Fibroblast of mammary gland (primary cell): Measurements from ENCODE around the gene B4GALNT4.

ENCODE experiments used
- DNase-seq: peaks from one replicate; pipeline ENCODE4 v3.0.0-alpha.2; 2010; ENCODE audit warnings: low read depth
- H3K4me3 ChIP-seq: 2 replicates; pipeline ENCODE4 v1.5.1; 2011; ENCODE audit warnings: low read depth, mild to moderate bottlenecking, low read length, moderate library complexity; ENCODE audit not compliant: control insufficient read depth
- TF ChIP-seq, protein P1 (sequence below): conservative IDR thresholded peaks from 2 replicates; pipeline ENCODE4 v1.5.1; 2011; ENCODE audit warnings: low read depth, low read length, inconsistent platforms; ENCODE audit not compliant: control insufficient read depth, insufficient read depth

Gene B4GALNT4

DNA sequence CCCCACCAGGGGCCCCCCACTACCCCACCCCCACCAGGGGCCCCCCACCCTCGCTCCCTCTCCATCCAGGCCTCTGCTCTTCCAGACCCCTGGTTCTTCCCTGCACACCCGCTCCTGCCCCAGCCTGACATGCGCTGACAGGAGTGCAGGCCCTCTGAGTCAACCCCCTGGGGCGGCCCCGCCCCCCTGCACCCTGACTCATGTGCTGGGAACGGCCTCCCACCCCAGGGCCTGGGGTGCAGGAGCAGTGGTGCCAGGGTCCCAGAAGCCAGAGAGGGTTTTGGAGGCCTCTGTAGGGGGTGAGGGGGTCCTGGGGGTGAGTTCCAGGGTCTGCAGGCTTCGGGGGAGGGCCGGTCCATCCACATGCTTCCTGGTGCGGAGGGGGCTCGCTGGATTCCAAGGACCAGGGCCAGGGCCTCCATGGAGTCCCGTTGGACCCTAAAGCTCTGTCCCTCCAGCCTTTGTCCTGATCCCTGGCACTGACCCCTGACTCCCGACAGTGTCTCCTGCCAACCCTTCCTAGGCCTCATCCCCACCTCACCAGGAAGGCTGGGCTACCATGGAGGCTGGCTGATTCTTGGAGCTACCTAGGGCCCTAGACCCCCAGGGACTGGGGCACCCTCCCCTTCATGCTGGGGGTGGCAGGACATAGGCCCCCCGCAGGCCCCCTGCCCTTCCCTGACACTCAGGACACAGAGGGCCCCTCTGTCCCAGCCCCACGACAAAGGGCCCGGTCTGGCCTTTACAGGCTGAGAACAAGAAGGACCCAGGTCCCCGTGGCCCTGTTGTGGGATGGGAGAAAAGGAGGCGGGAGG, 24.1 kb downstream of the B4GALNT4 start:
- DNase-seq: peak; percentile 77
- TF ChIP-seq, protein P1, sequence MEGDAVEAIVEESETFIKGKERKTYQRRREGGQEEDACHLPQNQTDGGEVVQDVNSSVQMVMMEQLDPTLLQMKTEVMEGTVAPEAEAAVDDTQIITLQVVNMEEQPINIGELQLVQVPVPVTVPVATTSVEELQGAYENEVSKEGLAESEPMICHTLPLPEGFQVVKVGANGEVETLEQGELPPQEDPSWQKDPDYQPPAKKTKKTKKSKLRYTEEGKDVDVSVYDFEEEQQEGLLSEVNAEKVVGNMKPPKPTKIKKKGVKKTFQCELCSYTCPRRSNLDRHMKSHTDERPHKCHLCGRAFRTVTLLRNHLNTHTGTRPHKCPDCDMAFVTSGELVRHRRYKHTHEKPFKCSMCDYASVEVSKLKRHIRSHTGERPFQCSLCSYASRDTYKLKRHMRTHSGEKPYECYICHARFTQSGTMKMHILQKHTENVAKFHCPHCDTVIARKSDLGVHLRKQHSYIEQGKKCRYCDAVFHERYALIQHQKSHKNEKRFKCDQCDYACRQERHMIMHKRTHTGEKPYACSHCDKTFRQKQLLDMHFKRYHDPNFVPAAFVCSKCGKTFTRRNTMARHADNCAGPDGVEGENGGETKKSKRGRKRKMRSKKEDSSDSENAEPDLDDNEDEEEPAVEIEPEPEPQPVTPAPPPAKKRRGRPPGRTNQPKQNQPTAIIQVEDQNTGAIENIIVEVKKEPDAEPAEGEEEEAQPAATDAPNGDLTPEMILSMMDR: no peak
- no peak overlapping the region for H3K4me3 ChIP-seq

DNA sequence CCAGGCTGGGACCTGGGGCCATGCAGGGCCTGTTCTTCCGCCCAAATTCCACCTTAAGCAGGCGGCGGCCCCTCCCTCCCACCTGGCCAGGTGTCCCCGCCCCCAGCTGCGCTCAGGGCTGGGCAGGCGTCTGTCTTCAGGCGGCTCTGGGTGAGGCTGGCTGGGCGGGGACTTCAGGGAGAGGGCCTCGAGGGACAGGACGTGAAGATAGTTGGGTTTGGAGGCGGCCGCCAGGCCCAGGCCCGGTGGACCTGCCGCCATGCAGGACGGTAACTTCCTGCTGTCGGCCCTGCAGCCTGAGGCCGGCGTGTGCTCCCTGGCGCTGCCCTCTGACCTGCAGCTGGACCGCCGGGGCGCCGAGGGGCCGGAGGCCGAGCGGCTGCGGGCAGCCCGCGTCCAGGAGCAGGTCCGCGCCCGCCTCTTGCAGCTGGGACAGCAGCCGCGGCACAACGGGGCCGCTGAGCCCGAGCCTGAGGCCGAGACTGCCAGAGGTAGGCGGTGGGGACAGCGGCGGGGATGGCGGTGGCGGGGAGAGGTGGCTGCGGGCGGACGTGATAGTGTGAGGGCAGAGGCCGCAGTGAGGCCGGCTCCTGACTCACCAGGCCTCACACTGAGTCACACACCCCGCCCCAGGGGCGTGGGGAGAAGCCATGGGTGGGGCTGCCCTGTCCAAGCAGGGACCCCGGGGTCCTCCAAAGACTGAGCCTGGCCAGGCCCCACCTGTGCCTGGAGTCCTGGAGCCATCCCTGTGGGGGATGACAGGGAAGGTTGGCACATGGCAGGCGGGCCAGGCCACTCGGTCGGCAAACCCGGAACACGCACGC, 24.9 kb downstream of the B4GALNT4 start, which contains the start of gene PKP3:
Gene PKP3 (plus strand): TSS at position 176 of the 824 bp plus-strand sequence. CDS start 84 bp downstream, at position 260.
- peak; percentile 72 for DNase-seq
- TF ChIP-seq, protein P1: no peak
- no peak within 1 kb of the TSS for H3K4me3 ChIP-seq

DNA sequence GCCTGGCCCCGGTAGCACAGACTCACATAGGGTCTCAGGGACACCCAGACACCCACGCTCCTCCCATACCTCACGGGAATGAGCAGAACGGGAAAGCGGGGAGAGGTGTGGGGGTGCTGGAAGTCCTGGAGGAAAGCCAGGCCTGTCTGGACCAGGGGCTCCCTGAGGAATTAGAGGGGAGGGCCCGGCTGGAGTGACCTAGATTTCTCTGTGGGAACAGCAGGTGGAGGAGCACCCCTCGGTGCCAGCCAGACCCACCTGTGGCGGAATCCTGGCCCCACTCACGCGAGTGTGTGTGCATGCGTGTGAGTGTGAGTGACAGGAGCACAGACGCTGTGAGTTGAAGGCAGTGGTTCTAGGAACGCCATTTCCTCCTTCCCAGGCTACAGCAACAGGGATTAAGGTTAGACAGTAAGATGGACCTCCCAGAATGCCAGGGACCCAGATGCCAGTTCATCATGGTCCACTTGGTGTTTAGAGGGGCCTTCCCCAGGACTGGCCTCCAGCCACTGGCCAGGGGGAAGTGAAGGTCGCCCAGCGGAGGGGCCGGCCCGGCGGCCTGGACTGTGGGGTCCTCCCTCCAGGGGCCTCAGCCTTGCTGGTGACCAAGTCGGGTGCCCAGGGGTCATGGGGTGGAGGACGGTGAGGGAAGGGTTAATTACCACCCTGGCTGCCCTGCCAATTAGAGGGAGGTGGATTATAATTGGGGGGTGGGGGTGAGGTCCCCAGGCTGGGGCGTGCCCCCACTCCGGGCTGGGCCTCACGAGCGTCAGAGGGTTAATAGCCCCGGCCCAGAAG, 25.8 kb downstream of the B4GALNT4 start:
- no peak for DNase-seq
- H3K4me3 ChIP-seq: no peak overlapping the region
- TF ChIP-seq, protein P1: no peak

DNA sequence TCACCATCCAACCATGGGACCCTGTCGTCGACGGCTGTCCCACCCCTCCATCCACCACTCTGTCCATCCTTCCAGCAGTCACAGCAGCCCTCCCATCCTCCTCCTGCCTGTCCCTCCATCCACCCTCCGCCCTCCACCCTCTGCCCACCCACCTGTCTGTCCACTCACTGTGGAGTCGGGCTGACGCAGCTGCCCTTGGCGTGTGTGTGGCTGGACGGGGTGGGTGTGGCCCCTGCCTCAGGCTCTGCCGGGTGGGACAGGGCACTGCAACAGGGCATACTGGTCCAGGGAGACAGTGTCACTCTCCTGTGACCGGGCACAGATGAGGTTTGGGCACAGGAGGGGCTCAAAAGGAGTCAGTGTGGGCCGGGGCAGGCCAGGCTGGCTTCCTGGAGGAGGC, 26.6 kb downstream of the B4GALNT4 start:
- no peak for DNase-seq
- TF ChIP-seq, protein P1: no peak
- no peak overlapping the region for H3K4me3 ChIP-seq

DNA sequence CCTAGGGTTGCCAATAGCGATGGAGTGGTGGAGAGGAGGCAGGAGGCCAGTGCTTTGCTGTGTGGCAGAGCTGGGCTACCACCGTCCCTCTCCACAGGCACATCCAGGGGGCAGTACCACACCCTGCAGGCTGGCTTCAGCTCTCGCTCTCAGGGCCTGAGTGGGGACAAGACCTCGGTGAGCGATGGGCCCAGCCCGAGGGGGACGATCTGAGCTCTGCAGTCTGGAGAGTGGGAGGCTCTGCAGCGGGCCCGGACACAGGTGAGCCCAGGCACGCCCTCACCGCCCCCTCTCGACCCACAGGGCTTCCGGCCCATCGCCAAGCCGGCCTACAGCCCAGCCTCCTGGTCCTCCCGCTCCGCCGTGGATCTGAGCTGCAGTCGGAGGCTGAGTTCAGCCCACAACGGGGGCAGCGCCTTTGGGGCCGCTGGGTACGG, 27.2 kb downstream of the B4GALNT4 start:
- peak; percentile 37 for DNase-seq
- TF ChIP-seq, protein P1: peak; percentile 26
- H3K4me3 ChIP-seq: no peak overlapping the region

DNA sequence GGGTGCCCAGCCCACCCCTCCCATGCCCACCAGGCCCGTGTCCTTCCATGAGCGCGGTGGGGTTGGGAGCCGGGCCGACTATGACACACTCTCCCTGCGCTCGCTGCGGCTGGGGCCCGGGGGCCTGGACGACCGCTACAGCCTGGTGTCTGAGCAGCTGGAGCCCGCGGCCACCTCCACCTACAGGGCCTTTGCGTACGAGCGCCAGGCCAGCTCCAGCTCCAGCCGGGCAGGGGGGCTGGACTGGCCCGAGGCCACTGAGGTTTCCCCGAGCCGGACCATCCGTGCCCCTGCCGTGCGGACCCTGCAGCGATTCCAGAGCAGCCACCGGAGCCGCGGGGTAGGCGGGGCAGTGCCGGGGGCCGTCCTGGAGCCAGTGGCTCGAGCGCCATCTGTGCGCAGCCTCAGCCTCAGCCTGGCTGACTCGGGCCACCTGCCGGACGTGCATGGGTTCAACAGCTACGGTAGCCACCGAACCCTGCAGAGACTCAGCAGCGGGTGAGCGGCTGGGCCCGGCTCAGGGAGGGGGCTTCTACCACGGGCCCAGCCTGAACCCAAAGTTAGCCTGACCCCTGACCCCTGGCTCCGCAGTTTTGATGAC, 27.7 kb downstream of the B4GALNT4 start:
- H3K4me3 ChIP-seq: peak overlapping the region; percentile 23
- TF ChIP-seq, protein P1: peak; percentile 41
- peak; percentile 59 for DNase-seq
